Mesothelial cell of epicardium (in vitro differentiated cells): ENCODE data around the gene TIMP3. TPM values are rescaled to one million over a fixed set of nuclear protein-coding genes. Genes with fewer than 3 reads are reported as not detected.

ENCODE experiments used
- DNase-seq, 2 experiments: peaks; one replicate each; pipeline ENCODE4 v3.0.0; 2021; ENCODE audit warnings: low spot score in 2 of 2; ENCODE audit not compliant: unreplicated experiment in 2 of 2
- H3K27ac Mint-ChIP-seq: 2 replicates; pipeline ENCODE4 v1.8.0; 2021; ENCODE audit warnings: mixed read lengths
- H3K27me3 Mint-ChIP-seq: 2 replicates; pipeline ENCODE4 v1.8.0; 2021; ENCODE audit warnings: low read depth, mixed read lengths
- H3K36me3 Mint-ChIP-seq: 2 replicates; pipeline ENCODE4 v1.8.0; 2021; ENCODE audit warnings: mixed read lengths
- H3K4me1 Mint-ChIP-seq: 2 replicates; pipeline ENCODE4 v1.8.0; 2021; ENCODE audit warnings: mixed read lengths
- H3K4me3 Mint-ChIP-seq: 2 replicates; pipeline ENCODE4 v1.8.0; 2021; ENCODE audit warnings: mild to moderate bottlenecking, moderate library complexity, mixed read lengths
- H3K9me3 Mint-ChIP-seq: 2 replicates; pipeline ENCODE4 v1.8.0; 2021; ENCODE audit warnings: mixed read lengths
- total RNA-seq: library from RNA; stranded (reverse); gene quantifications from 3 replicates; pipeline ENCODE4 v1.2.1, GENCODE V29; 2021
- TF ChIP-seq, protein P1 (sequence below): fragments of 200-600 bp; sonication (generic); IDR thresholded peaks from one replicate; pipeline ENCODE4 v1.5.0; 2021; ENCODE audit warnings: antibody characterized with exemption; ENCODE audit not compliant: unreplicated experiment

Gene TIMP3
- total RNA-seq, 1 donor from 2014 or later = 67.2 TPM

- H3K4me1 Mint-ChIP-seq = peaks cover 45% of the 10 kb centered on the region
- DNase-seq = no peak
- no peaks in the 10 kb centered on the region for H3K9me3 Mint-ChIP-seq
- H3K27ac Mint-ChIP-seq = peak overlapping the region; percentile 60
- peak overlapping the region; percentile 85 for H3K4me3 Mint-ChIP-seq
- TF ChIP-seq, protein P1, sequence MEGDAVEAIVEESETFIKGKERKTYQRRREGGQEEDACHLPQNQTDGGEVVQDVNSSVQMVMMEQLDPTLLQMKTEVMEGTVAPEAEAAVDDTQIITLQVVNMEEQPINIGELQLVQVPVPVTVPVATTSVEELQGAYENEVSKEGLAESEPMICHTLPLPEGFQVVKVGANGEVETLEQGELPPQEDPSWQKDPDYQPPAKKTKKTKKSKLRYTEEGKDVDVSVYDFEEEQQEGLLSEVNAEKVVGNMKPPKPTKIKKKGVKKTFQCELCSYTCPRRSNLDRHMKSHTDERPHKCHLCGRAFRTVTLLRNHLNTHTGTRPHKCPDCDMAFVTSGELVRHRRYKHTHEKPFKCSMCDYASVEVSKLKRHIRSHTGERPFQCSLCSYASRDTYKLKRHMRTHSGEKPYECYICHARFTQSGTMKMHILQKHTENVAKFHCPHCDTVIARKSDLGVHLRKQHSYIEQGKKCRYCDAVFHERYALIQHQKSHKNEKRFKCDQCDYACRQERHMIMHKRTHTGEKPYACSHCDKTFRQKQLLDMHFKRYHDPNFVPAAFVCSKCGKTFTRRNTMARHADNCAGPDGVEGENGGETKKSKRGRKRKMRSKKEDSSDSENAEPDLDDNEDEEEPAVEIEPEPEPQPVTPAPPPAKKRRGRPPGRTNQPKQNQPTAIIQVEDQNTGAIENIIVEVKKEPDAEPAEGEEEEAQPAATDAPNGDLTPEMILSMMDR = no peak
- no peaks in the 10 kb centered on the region for H3K27me3 Mint-ChIP-seq
- H3K36me3 Mint-ChIP-seq = no peaks in the 10 kb centered on the region
These were observed 796 bp downstream of the TIMP3 start for GRCh38 chr22:32802237-32802765.

DNA sequence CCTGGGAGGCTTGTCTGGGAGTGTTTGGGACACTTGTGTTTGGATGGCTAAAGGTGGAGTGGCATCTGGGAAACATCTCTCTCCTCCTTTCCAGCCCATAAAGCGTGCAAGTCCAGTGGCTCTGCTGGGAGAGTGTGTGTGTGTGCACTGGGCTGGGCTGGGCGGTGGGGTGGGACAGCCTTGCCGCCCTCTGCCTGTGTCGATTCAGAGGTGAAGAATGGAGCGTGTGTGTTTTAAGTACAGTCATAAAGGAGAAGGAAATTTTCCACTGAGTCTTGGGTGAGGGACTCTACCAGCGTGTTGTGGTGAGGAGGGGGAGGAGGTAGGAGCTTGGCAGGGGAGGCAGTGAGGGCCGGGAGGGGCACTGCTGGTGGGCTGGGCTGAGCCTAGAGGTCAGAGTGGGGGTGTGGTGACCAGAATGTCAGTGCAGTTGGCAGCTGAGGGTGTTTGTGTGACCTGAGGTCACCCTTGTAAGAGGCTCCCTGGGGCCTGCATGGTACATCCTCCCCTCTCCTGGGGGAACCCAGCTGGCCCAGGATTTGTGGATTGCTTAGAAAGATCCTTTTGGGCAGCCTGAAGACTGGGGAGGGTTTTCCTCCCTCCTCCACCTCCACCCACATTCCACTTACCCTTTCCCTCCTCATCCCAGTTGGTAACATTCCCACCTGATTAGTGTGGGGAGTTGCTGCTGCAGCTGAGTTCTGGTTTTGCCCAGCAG, 1.7 kb downstream of the TIMP3 start:
- Mint-ChIP-seq H3K4me1 (peaks cover 42% of the 10 kb centered on the region), H3K36me3 (no peaks in the 10 kb centered on the region), H3K4me3 (peak overlapping the region; percentile 85), H3K27ac (peak overlapping the region; percentile 35), H3K27me3 (no peaks in the 10 kb centered on the region), H3K9me3 (no peaks in the 10 kb centered on the region)
- TF ChIP-seq, protein P1 = no peak
- no peak for DNase-seq

DNA sequence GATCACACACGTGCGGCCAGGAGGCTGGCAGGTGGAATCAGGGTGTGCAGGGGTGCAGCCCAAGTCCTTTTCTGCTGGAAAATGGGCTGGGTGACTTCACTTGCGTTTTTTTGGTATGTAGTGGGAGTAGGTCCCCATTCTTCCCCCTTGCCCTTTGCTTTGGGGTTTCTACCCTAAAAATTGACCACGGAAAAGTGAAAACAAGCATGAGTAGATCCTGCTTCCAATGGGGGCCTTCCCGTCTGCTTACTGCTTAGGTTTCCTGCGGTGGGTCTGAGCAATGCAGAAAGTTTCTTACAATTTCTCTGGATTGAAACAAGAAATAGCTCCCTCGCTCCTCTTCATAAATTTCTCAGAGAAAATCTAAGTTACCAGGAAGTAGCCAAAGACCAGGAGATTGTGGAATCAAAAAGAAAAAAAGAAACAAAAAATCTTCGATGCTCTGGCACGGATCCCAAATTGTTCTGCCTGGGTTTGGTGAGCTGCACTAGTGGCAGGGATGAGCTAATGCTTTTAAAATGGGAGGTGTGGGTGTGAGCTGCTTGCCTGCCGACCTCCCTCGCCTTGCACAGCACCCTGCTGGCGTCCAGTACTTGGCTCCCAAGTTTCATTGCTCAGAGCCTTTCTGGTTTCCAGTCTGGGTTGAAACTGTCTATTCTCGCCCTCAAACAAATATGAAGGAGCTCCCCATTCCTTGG, 2.4 kb downstream of the TIMP3 start:
- Mint-ChIP-seq H3K4me1 (peaks cover 42% of the 10 kb centered on the region), H3K27ac (peak overlapping the region; percentile 35)
- DNase-seq = no peak

GRCh38 chr22:32804531-32805360, 3.2 kb downstream of the TIMP3 start:
- H3K4me3 Mint-ChIP-seq = peak overlapping the region; percentile 85
- no peaks in the 10 kb centered on the region for H3K9me3 Mint-ChIP-seq
- H3K36me3 Mint-ChIP-seq = no peaks in the 10 kb centered on the region
- H3K4me1 Mint-ChIP-seq = peaks cover 43% of the 10 kb centered on the region
- no peak for DNase-seq
- H3K27me3 Mint-ChIP-seq = no peaks in the 10 kb centered on the region
- peak overlapping the region; percentile 35 for H3K27ac Mint-ChIP-seq
- TF ChIP-seq, protein P1 = no peak

More for the DNA sequence above, 2.4 kb downstream of the TIMP3 start:
- Mint-ChIP-seq H3K9me3 (no peaks in the 10 kb centered on the region), H3K27me3 (no peaks in the 10 kb centered on the region), H3K4me3 (peak overlapping the region; percentile 85), H3K36me3 (no peaks in the 10 kb centered on the region)
- TF ChIP-seq, protein P1 = no peak

- H3K4me3 Mint-ChIP-seq = peak overlapping the region; percentile 1
- DNase-seq = no peak
- no peak overlapping the region for H3K27ac Mint-ChIP-seq
- peaks cover 50% of the 10 kb centered on the region for H3K4me1 Mint-ChIP-seq
- no peaks in the 10 kb centered on the region for H3K9me3 Mint-ChIP-seq
- H3K27me3 Mint-ChIP-seq = no peaks in the 10 kb centered on the region
- H3K36me3 Mint-ChIP-seq = no peaks in the 10 kb centered on the region
- TF ChIP-seq, protein P1 = no peak
These were observed 3.9 kb downstream of the TIMP3 start for GRCh38 chr22:32805361-32805881.
